IMR-90 (cell line): ENCODE measurements around the gene ESRRG. TPM values are rescaled to one million over a fixed set of nuclear protein-coding genes. Genes with fewer than 3 reads are reported as not detected.

Experiments used
- ATAC-seq: fragments of 200-7000 bp; cut with Tn5 transposase; 2 replicates; pipeline ENCODE4 v1.9.1; 2020; ENCODE audit warnings: low read depth, mild to moderate bottlenecking, moderate library complexity
- BruUV-seq: library from RNA; stranded (reverse); fragments of 400-500 nt; replicated peaks from 2 replicates; lab custom pipeline; 2021; lab: Mats Ljungman, UMichigan
- CTCF ChIA-PET: fragments of 300-600 bp; formaldehyde crosslinking; extraction: SDS; loops from one replicate; lab custom pipeline; 2021; ENCODE audit warnings: antibody characterized with exemption; lab: Yijun Ruan, JAX
- POLR2A ChIA-PET: fragments of 300-600 bp; sonication (Branson Sonifier 250); formaldehyde crosslinking; loops from one replicate; lab custom pipeline; 2022; ENCODE audit warnings: antibody characterized with exemption; ENCODE audit not compliant: unreplicated experiment; lab: Charles Lee
- DNase-seq: peaks from one replicate; pipeline ENCODE4 v3.0.0; 2013
- H2AFZ ChIP-seq: replicated peaks from 2 replicates; pipeline ENCODE3; 2013; ENCODE audit warnings: low read length, mild to moderate bottlenecking; ENCODE audit not compliant: poor library complexity
- H2AK5ac ChIP-seq: 2 replicates; pipeline ENCODE4 v1.6.1; 2013; ENCODE audit warnings: low read depth, low read length, inconsistent platforms
- H2AK9ac ChIP-seq: replicated peaks from 2 replicates; pipeline ENCODE3; 2013; ENCODE audit warnings: mild to moderate bottlenecking, low read depth, low read length, moderate library complexity; ENCODE audit not compliant: poor library complexity
- H2BK120ac ChIP-seq: 2 replicates; pipeline ENCODE4 v1.6.1; 2013; ENCODE audit warnings: low read depth, low read length, inconsistent platforms
- H2BK15ac ChIP-seq: 3 replicates; pipeline ENCODE4 v1.6.1; 2013; ENCODE audit warnings: low read depth, low read length, inconsistent platforms
- H2BK20ac ChIP-seq: 2 replicates; pipeline ENCODE4 v1.6.1; 2013; ENCODE audit warnings: low read depth, mild to moderate bottlenecking, inconsistent platforms, low read length, moderate library complexity
- H2BK5ac ChIP-seq: 2 replicates; pipeline ENCODE4 v1.6.1; 2013; ENCODE audit warnings: mild to moderate bottlenecking, low read depth, low read length, inconsistent platforms; ENCODE audit not compliant: poor library complexity, severe bottlenecking
- H3K14ac ChIP-seq: replicated peaks from 2 replicates; pipeline ENCODE4 v1.6.1; 2013; ENCODE audit warnings: low read depth, low read length, inconsistent platforms
- H3K18ac ChIP-seq: 2 replicates; pipeline ENCODE4 v1.6.1; 2013; ENCODE audit warnings: low read depth, low read length, control low read depth
- H3K23ac ChIP-seq: 2 replicates; pipeline ENCODE4 v1.6.1; 2013; ENCODE audit warnings: low read depth, low read length, inconsistent platforms
- H3K27ac ChIP-seq: 2 replicates; pipeline ENCODE4 v1.5.1; 2013; ENCODE audit warnings: mild to moderate bottlenecking, control low read depth, low read length; ENCODE audit not compliant: insufficient read depth
- H3K27me3 ChIP-seq: 2 replicates; pipeline ENCODE4 v1.6.1; 2013; ENCODE audit warnings: low read length; ENCODE audit not compliant: control insufficient read depth, insufficient read depth
- H3K36me3 ChIP-seq: 2 replicates; pipeline ENCODE4 v1.6.1; 2013; ENCODE audit warnings: low read length, mixed read lengths; ENCODE audit not compliant: control insufficient read depth, insufficient read depth
- H3K4ac ChIP-seq: 2 replicates; pipeline ENCODE4 v1.6.1; 2013; ENCODE audit warnings: low read depth, low read length, inconsistent platforms
- H3K4me1 ChIP-seq: 2 replicates; pipeline ENCODE4 v1.6.1; 2013; ENCODE audit warnings: low read length, mixed read lengths; ENCODE audit not compliant: control insufficient read depth, insufficient read depth
- H3K4me2 ChIP-seq: 2 replicates; pipeline ENCODE4 v1.6.1; 2013; ENCODE audit warnings: low read depth, mild to moderate bottlenecking, control low read depth, low read length, moderate library complexity
- H3K4me3 ChIP-seq: 2 replicates; pipeline ENCODE4 v1.5.1; 2013; ENCODE audit warnings: low read depth, mild to moderate bottlenecking, control low read depth, low read length, moderate library complexity; ENCODE audit not compliant: insufficient read depth
- H3K56ac ChIP-seq: 2 replicates; pipeline ENCODE4 v1.6.1; 2013; ENCODE audit warnings: low read length, inconsistent platforms; ENCODE audit not compliant: insufficient read depth; ENCODE audit errors: extremely low read depth
- H3K79me1 ChIP-seq, 2 experiments: 2 replicates each; pipeline ENCODE4 v1.6.1; 2013; ENCODE audit warnings: low read length in 2 of 2, inconsistent platforms in 1 of 2, low read depth in 1 of 2
- H3K9ac ChIP-seq: 2 replicates; pipeline ENCODE4 v1.6.1; 2013; ENCODE audit warnings: low read depth, low read length, control low read depth
- H3K9me1 ChIP-seq: 2 replicates; pipeline ENCODE4 v1.6.1; 2013; ENCODE audit warnings: low read length, inconsistent platforms; ENCODE audit not compliant: insufficient read depth
- H3K9me3 ChIP-seq: 2 replicates; pipeline ENCODE4 v1.6.1; 2013; ENCODE audit warnings: low read length; ENCODE audit not compliant: control insufficient read depth, insufficient read depth
- H4K20me1 ChIP-seq: 2 replicates; pipeline ENCODE4 v1.6.1; 2013; ENCODE audit warnings: low read length, inconsistent platforms; ENCODE audit not compliant: insufficient read depth
- H4K5ac ChIP-seq: 2 replicates; pipeline ENCODE4 v1.6.1; 2013; ENCODE audit warnings: mild to moderate bottlenecking, low read depth, low read length, control low read depth
- H4K8ac ChIP-seq, 2 experiments: 2 replicates each; pipeline ENCODE4 v1.6.1; 2013; ENCODE audit warnings: low read depth in 2 of 2, low read length in 2 of 2, control low read depth in 1 of 2, inconsistent platforms in 1 of 2
- H4K91ac ChIP-seq: 2 replicates; pipeline ENCODE4 v1.6.1; 2013; ENCODE audit warnings: low read depth, low read length, inconsistent platforms; ENCODE audit not compliant: insufficient read depth
- BHLHE40 ChIP-seq: fragments of 150-350 bp; IDR thresholded peaks from 2 replicates; pipeline ENCODE4 v1.6.1; 2016; ENCODE audit warnings: mild to moderate bottlenecking, low read depth, low read length
- MAFK ChIP-seq: IDR thresholded peaks from 2 replicates; pipeline ENCODE4 v1.6.1; 2012; ENCODE audit warnings: low read depth, low read length, improper control_type of control experiment
- POLR2A ChIP-seq: IDR thresholded peaks from 2 replicates; pipeline ENCODE4 v1.6.1; 2012; ENCODE audit warnings: mild to moderate bottlenecking, low read depth, low read length
- WGBS, 2 experiments: methylation state at CpG; one replicate each; pipeline versions ENCODE4 v1.1.5 to v1.1.7; 2013; ENCODE audit warnings: missing lambda C conversion rate in 2 of 2; ENCODE audit not compliant: insufficient read length in 1 of 2; ENCODE audit errors: extremely low coverage in 2 of 2; 5-methylcytosine and 5-hydroxymethylcytosine counted together
- dilution Hi-C: fragments of 300-500 bp; cut with HindIII; formaldehyde crosslinking; loops from one replicate; pipeline ENCODE4 v1.14.3; 2018; ENCODE audit warnings: low sequenced_read_pairs; ENCODE audit not compliant: unreplicated experiment
- in situ Hi-C: fragments of 300-500 bp; cut with MboI; formaldehyde crosslinking; loops from 3 replicates; pipeline ENCODE4 v1.14.3; 2019; ENCODE audit warnings: low sequenced_read_pairs, inconsistent platforms, mixed read lengths
- intact Hi-C: fragments of 100-400 bp; cut with micrococcal nuclease; formaldehyde crosslinking; loops from 2 replicates; pipeline ENCODE4 v1.10.0; 2022
- polyA plus RNA-seq, 3 experiments: library from polyadenylated mRNA; depleted of rRNA; stranded (reverse); fragments of >200 nt; gene quantifications; 2 replicates each; pipeline ENCODE4 v1.2.3, GENCODE V29; 2012; ENCODE audit warnings: low replicate concordance in 1 of 3
- total RNA-seq: library from RNA; depleted of rRNA; stranded (reverse); fragments of >200 nt; gene quantifications from 2 replicates; pipeline ENCODE4 v1.2.3, GENCODE V29; 2012

Gene ESRRG
- total and polyA plus RNA-seq, 2 of the 4 experiments (the other 2 are of a cell fraction): 0.17 to 0.54 TPM

- no peaks in the 10 kb centered on the region for H3K9me3 ChIP-seq
- H2AK9ac ChIP-seq: no peak overlapping the region
- DNase-seq (no peak), ATAC-seq (no peak)
- dilution Hi-C loops: no loop called here
- no peak overlapping the region for H4K8ac ChIP-seq
- H2BK15ac ChIP-seq: no peak overlapping the region
- no peak overlapping the region for H3K56ac ChIP-seq
- H2AFZ ChIP-seq: no peak overlapping the region
- no peak overlapping the region for H4K5ac ChIP-seq
- no peak overlapping the region for H3K18ac ChIP-seq
- peaks cover 3% of the 10 kb centered on the region for H3K4me1 ChIP-seq
- no peak overlapping the region for H2BK5ac ChIP-seq
- no peak overlapping the region for H3K4me2 ChIP-seq
- H3K79me1 ChIP-seq: no peaks in the 10 kb centered on the region
- no peaks in the 10 kb centered on the region for H3K27me3 ChIP-seq
- H3K9me1 ChIP-seq: no peaks in the 10 kb centered on the region; the same call in 1 of the 2 replicates
- H3K23ac ChIP-seq: no peak overlapping the region
- no peaks in the 10 kb centered on the region for H4K20me1 ChIP-seq
- no peak for TF ChIP-seq POLR2A
- TF ChIP-seq MAFK: no peak
- no peak for TF ChIP-seq BHLHE40
- no TSS peak for BruUV-seq
- H3K27ac ChIP-seq: no peak overlapping the region
- intact Hi-C loops: loop anchor here (10.0 kb wide), 3 partner anchors 808 to 1568 kb away; no protein-coding TSS in a partner anchor
- in situ Hi-C loops: no loop called here
- ChIA-PET CTCF (interaction anchor here (0.6 kb wide), 1 partner anchor 49 kb away, joined by 3 read pairs; no protein-coding TSS in a partner anchor), POLR2A (no interaction called here)
- H3K4ac ChIP-seq: no peak overlapping the region
- H3K4me3 ChIP-seq: no peak overlapping the region
- no peak overlapping the region for H4K91ac ChIP-seq
- no peak overlapping the region for H3K14ac ChIP-seq
- H3K36me3 ChIP-seq: no peaks in the 10 kb centered on the region
- H2BK20ac ChIP-seq: no peak overlapping the region
- 67% methylated on average over 1 of the region's 5 CpGs; no CpG with 5 or more reads in 1 of the 2 experiments for WGBS, 2 experiments
- no peak overlapping the region for H2BK120ac ChIP-seq
- no peak overlapping the region for H3K9ac ChIP-seq
- H2AK5ac ChIP-seq: no peak overlapping the region
These were observed 116.0 kb downstream of the ESRRG start for GRCh38 chr1:216607067-216607697.
